SU-DHL-6 (cell line): ENCODE measurements around the gene SLC4A8.

Experiments used
- CTCF ChIP-seq: fragments of 200-600 bp; sonication (generic); IDR thresholded peaks from one replicate; pipeline ENCODE4 v1.5.1; 2017; ENCODE audit warnings: antibody characterized with exemption, mild to moderate bottlenecking, low read length, moderate library complexity; ENCODE audit not compliant: insufficient read depth, poor library complexity, severe bottlenecking
- EZH2phosphoT487 ChIP-seq: fragments of 200-600 bp; sonication (generic), shearing (Covaris generic); conservative IDR thresholded peaks from 2 replicates; pipeline ENCODE4 v1.6.1; 2018; ENCODE audit warnings: mild to moderate bottlenecking, antibody characterized with exemption, low read length, moderate library complexity, mixed read lengths

- TF ChIP-seq CTCF (no peak), EZH2phosphoT487 (no peak)
These were observed 17.0 kb downstream of the SLC4A8 start for GRCh38 chr12:51441583-51441982.
